Neuronal stem cell (in vitro differentiated cells): ENCODE data around the gene LRRC53.
A peak's percentile ranks its signal among the peaks of the same experiment; 100 is the strongest.

Source experiments
- DNase-seq: peaks from one replicate; pipeline ENCODE4 v3.0.0-alpha.2; 2013; ENCODE audit warnings: low spot score
- H2AFZ ChIP-seq: one replicate; pipeline ENCODE4 v1.6.1; 2013; ENCODE audit warnings: mild to moderate bottlenecking, low read length, inconsistent platforms
- H2AK5ac ChIP-seq: 2 replicates; pipeline ENCODE4 v1.6.1; 2013; ENCODE audit warnings: low read depth, mild to moderate bottlenecking, inconsistent platforms, low read length, moderate library complexity, mixed read lengths
- H2BK120ac ChIP-seq: 2 replicates; pipeline ENCODE4 v1.6.1; 2013; ENCODE audit warnings: low read depth, mild to moderate bottlenecking, inconsistent platforms, low read length, moderate library complexity, mixed read lengths
- H2BK12ac ChIP-seq: one replicate; pipeline ENCODE4 v1.6.1; 2013; ENCODE audit warnings: low read length, inconsistent platforms
- H2BK15ac ChIP-seq: 2 replicates; pipeline ENCODE4 v1.6.1; 2013; ENCODE audit warnings: mild to moderate bottlenecking, low read length, inconsistent platforms, mixed read lengths
- H2BK5ac ChIP-seq: one replicate; pipeline ENCODE4 v1.6.1; 2013; ENCODE audit warnings: inconsistent platforms, mild to moderate bottlenecking, low read length, moderate library complexity
- H3K14ac ChIP-seq: one replicate; pipeline ENCODE4 v1.6.1; 2013; ENCODE audit warnings: low read length, inconsistent platforms
- H3K18ac ChIP-seq: 2 replicates; pipeline ENCODE4 v1.6.1; 2013; ENCODE audit warnings: low read length, inconsistent platforms
- H3K23ac ChIP-seq: 2 replicates; pipeline ENCODE4 v1.6.1; 2013; ENCODE audit warnings: low read depth, mild to moderate bottlenecking, mixed read lengths, low read length, inconsistent platforms; ENCODE audit not compliant: poor library complexity
- H3K27ac ChIP-seq: replicated peaks from 3 replicates; pipeline ENCODE4 v1.5.1; 2013; ENCODE audit warnings: low read length, inconsistent platforms
- H3K27me3 ChIP-seq, 3 experiments: 2 replicates each; pipeline ENCODE4 v1.6.1; 2013; ENCODE audit warnings: low read length in 3 of 3, mild to moderate bottlenecking in 2 of 3, inconsistent platforms in 1 of 3, low read depth in 1 of 3, mixed read lengths in 1 of 3, moderate library complexity in 1 of 3; ENCODE audit not compliant: control insufficient read depth in 3 of 3, insufficient read depth in 3 of 3
- H3K36me3 ChIP-seq, 2 donors: replicated peaks in 1 of 2; 2 replicates each; pipeline ENCODE4 v1.6.1; 2013; ENCODE audit warnings: low read length in 2 of 2; ENCODE audit not compliant: control insufficient read depth in 2 of 2, insufficient read depth in 2 of 2
- H3K4ac ChIP-seq: 2 replicates; pipeline ENCODE4 v1.6.1; 2013; ENCODE audit warnings: inconsistent platforms, mild to moderate bottlenecking, low read length, moderate library complexity
- H3K4me1 ChIP-seq, 2 donors: 1 replicate in 1 of 2; 2 replicates in 1 of 2; pipeline ENCODE4 v1.6.1; 2013; ENCODE audit warnings: low read length in 2 of 2, low read depth in 1 of 2; ENCODE audit not compliant: control insufficient read depth in 2 of 2, insufficient read depth in 1 of 2
- H3K4me2 ChIP-seq: one replicate; pipeline ENCODE4 v1.6.1; 2013; ENCODE audit warnings: mild to moderate bottlenecking, low read length, inconsistent platforms; ENCODE audit not compliant: insufficient read depth, poor library complexity, severe bottlenecking
- H3K4me3 ChIP-seq, 2 donors: 2 replicates each; pipeline ENCODE4 v1.5.1; 2013; ENCODE audit warnings: low read length in 2 of 2, mild to moderate bottlenecking in 2 of 2, inconsistent platforms in 1 of 2, moderate library complexity in 1 of 2
- H3K79me1 ChIP-seq: one replicate; pipeline ENCODE4 v1.6.1; 2013; ENCODE audit warnings: low read depth, mild to moderate bottlenecking, inconsistent platforms, low read length, moderate library complexity
- H3K9ac ChIP-seq: one replicate; pipeline ENCODE4 v1.6.1; 2013; ENCODE audit warnings: mild to moderate bottlenecking, low read depth, low read length, inconsistent platforms; ENCODE audit not compliant: poor library complexity
- H3K9me3 ChIP-seq, 2 donors: replicated peaks in 1 of 2; 2 replicates each; pipeline versions ENCODE3 to v1.6.1; 2013; ENCODE audit warnings: low read length in 2 of 2, mild to moderate bottlenecking in 2 of 2, inconsistent platforms in 1 of 2, low read depth in 1 of 2, mixed read lengths in 1 of 2, moderate library complexity in 1 of 2; ENCODE audit not compliant: control insufficient read depth in 2 of 2, insufficient read depth in 1 of 2
- H4K8ac ChIP-seq: one replicate; pipeline ENCODE4 v1.6.1; 2013; ENCODE audit warnings: low read depth, mild to moderate bottlenecking, inconsistent platforms, low read length, moderate library complexity
- H4K91ac ChIP-seq: one replicate; pipeline ENCODE4 v1.6.1; 2013; ENCODE audit warnings: low read length, low read depth, mild to moderate bottlenecking, inconsistent platforms; ENCODE audit not compliant: poor library complexity
- WGBS, 2 donors: extraction: QIAGEN DNeasy Blood & Tissue Kit; methylation state at CpG; one replicate each; pipeline ENCODE4 v1.1.7; 2013; ENCODE audit warnings: missing lambda C conversion rate in 2 of 2, mixed read lengths in 1 of 2; ENCODE audit not compliant: insufficient read length in 2 of 2, insufficient replicate concordance in 1 of 2; ENCODE audit errors: extremely low coverage in 2 of 2; 5-methylcytosine and 5-hydroxymethylcytosine counted together

Gene LRRC53

GRCh38 chr1:74504125-74504932 is 8.1 kb downstream of the LRRC53 start:
- H4K91ac ChIP-seq, result no peak overlapping the region
- DNase-seq, result peak; percentile 66
- no peak overlapping the region for H3K4me2 ChIP-seq
- H3K4me1 ChIP-seq, result peaks cover 7 to 34% of the 10 kb centered on the region in 2 donors
- H3K23ac ChIP-seq, result no peak overlapping the region
- no peak overlapping the region for H3K18ac ChIP-seq
- no peak overlapping the region for H3K4me3 ChIP-seq
- no peak overlapping the region for H2BK15ac ChIP-seq
- no peak overlapping the region for H2AK5ac ChIP-seq
- H2BK120ac ChIP-seq, result no peak overlapping the region
- H3K36me3 ChIP-seq, result no peaks in the 10 kb centered on the region
- H3K79me1 ChIP-seq, result no peaks in the 10 kb centered on the region
- H3K9me3 ChIP-seq, result no peaks in the 10 kb centered on the region
- H3K4ac ChIP-seq, result no peak overlapping the region
- no CpG with 5 or more reads among the region's 15 CpGs for WGBS, 2 donors
- no peaks in the 10 kb centered on the region for H3K27me3 ChIP-seq
- no peak overlapping the region for H4K8ac ChIP-seq
- no peak overlapping the region for H3K9ac ChIP-seq
- no peak overlapping the region for H3K14ac ChIP-seq
- no peak overlapping the region for H2BK12ac ChIP-seq
- H3K27ac ChIP-seq, result peak overlapping the region; percentile 79
- peak overlapping the region; percentile 77 for H2AFZ ChIP-seq
- H2BK5ac ChIP-seq, result no peak overlapping the region

GRCh38 chr1:74502858-74503257 is 9.6 kb downstream of the LRRC53 start:
- WGBS, 2 donors, result no CpG with 5 or more reads among the region's 2 CpGs
- no peak overlapping the region for H3K4me3 ChIP-seq
- H2BK5ac ChIP-seq, result no peak overlapping the region
- H4K8ac ChIP-seq, result no peak overlapping the region
- no peak for DNase-seq
- no peak overlapping the region for H3K4me2 ChIP-seq
- H3K27me3 ChIP-seq, result no peaks in the 10 kb centered on the region
- no peak overlapping the region for H3K9ac ChIP-seq
- H2AK5ac ChIP-seq, result no peak overlapping the region
- no peak overlapping the region for H3K18ac ChIP-seq
- H2BK15ac ChIP-seq, result no peak overlapping the region
- H3K79me1 ChIP-seq, result no peaks in the 10 kb centered on the region
- H3K4me1 ChIP-seq, result peaks cover 6 to 28% of the 10 kb centered on the region in 2 donors
- H3K23ac ChIP-seq, result no peak overlapping the region
- H3K4ac ChIP-seq, result no peak overlapping the region
- no peak overlapping the region for H2BK120ac ChIP-seq
- no peak overlapping the region for H3K14ac ChIP-seq
- H2BK12ac ChIP-seq, result no peak overlapping the region
- no peaks in the 10 kb centered on the region for H3K36me3 ChIP-seq
- H2AFZ ChIP-seq, result no peak overlapping the region
- H3K27ac ChIP-seq, result no peak overlapping the region
- no peaks in the 10 kb centered on the region for H3K9me3 ChIP-seq
- no peak overlapping the region for H4K91ac ChIP-seq

DNA sequence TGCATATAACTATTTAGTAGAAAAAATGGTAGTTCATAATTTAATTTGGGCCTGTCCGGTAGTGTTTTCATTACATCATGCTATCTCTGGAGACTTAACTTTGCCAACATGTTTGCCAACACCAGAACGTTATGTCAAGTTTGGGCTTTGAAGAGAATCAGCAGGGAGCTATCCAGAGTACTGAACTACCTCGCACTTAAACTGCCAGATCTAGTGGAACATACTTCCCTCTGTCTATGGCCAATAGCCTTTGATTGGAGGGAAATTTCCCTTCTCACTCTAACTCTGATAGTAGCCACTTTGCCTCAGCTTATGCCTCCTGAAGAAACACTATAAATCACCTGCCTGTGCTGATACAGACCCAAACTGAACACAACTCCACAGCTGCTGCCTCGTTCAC is 10.0 kb downstream of the LRRC53 start:
- H3K27me3 ChIP-seq, result no peaks in the 10 kb centered on the region
- H3K4ac ChIP-seq, result no peak overlapping the region
- peaks cover 6 to 28% of the 10 kb centered on the region in 2 donors for H3K4me1 ChIP-seq
- H2BK5ac ChIP-seq, result no peak overlapping the region
- no peak overlapping the region for H3K18ac ChIP-seq
- no peak overlapping the region for H4K91ac ChIP-seq
- peak; percentile 54 for DNase-seq
- H3K4me3 ChIP-seq, result no peak overlapping the region
- H3K4me2 ChIP-seq, result no peak overlapping the region
- H2BK15ac ChIP-seq, result no peak overlapping the region
- no peak overlapping the region for H3K27ac ChIP-seq
- no peak overlapping the region for H3K9ac ChIP-seq
- no peak overlapping the region for H3K14ac ChIP-seq
- no peaks in the 10 kb centered on the region for H3K9me3 ChIP-seq
- H2AFZ ChIP-seq, result no peak overlapping the region
- H2AK5ac ChIP-seq, result no peak overlapping the region
- no peak overlapping the region for H2BK12ac ChIP-seq
- H3K23ac ChIP-seq, result no peak overlapping the region
- H3K36me3 ChIP-seq, result no peaks in the 10 kb centered on the region
- H2BK120ac ChIP-seq, result no peak overlapping the region
- no peak overlapping the region for H4K8ac ChIP-seq
- H3K79me1 ChIP-seq, result no peaks in the 10 kb centered on the region
- WGBS, 2 donors, result no CpG with 5 or more reads among the region's 4 CpGs

DNA sequence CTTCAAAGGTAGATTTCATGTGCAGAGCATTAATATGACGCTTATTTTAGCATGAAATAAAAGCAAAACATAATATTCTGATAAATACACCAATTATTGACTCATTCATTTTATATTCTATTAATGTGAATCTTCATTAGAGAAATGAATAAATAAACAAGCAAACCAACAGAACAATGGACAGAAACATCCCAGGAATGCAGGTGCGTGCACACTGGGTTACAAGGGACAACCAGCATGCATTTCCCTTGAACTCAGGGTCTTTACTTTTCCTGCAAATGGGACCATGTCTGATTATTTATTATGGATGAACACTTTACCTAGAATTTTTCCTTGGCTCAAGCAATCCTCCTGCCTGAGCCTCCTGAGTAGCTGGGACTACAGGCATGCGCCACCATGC is 13.5 kb downstream of the LRRC53 start:
- peaks cover 0 to 1% of the 10 kb centered on the region in 2 donors for H3K4me1 ChIP-seq
- no peak overlapping the region for H3K9ac ChIP-seq
- H3K36me3 ChIP-seq, result no peaks in the 10 kb centered on the region
- H3K4ac ChIP-seq, result no peak overlapping the region
- H4K8ac ChIP-seq, result no peak overlapping the region
- no peak for DNase-seq
- no peak overlapping the region for H3K23ac ChIP-seq
- no peak overlapping the region for H3K4me3 ChIP-seq
- H2BK5ac ChIP-seq, result no peak overlapping the region
- H2BK15ac ChIP-seq, result no peak overlapping the region
- H3K27ac ChIP-seq, result no peak overlapping the region
- H4K91ac ChIP-seq, result no peak overlapping the region
- H3K79me1 ChIP-seq, result no peaks in the 10 kb centered on the region
- no peak overlapping the region for H2BK12ac ChIP-seq
- no peak overlapping the region for H2AK5ac ChIP-seq
- no peaks in the 10 kb centered on the region for H3K27me3 ChIP-seq
- H3K4me2 ChIP-seq, result no peak overlapping the region
- no CpG with 5 or more reads among the region's 3 CpGs for WGBS, 2 donors
- no peaks in the 10 kb centered on the region for H3K9me3 ChIP-seq
- H3K18ac ChIP-seq, result no peak overlapping the region
- no peak overlapping the region for H2AFZ ChIP-seq
- H2BK120ac ChIP-seq, result no peak overlapping the region
- no peak overlapping the region for H3K14ac ChIP-seq
